Measurements from ENCODE around the gene TEX38. TPM values are rescaled to one million over a fixed set of nuclear protein-coding genes. Genes with fewer than 3 reads are reported as not detected.

Gene TEX38
- total and polyA plus RNA-seq, 10 of the 15 experiments (the other 5 are each of a cell fraction or from before 2014, with no cell fraction given), result 0.07 to 0.32 (median 0.15) TPM; not detected in 7

DNA sequence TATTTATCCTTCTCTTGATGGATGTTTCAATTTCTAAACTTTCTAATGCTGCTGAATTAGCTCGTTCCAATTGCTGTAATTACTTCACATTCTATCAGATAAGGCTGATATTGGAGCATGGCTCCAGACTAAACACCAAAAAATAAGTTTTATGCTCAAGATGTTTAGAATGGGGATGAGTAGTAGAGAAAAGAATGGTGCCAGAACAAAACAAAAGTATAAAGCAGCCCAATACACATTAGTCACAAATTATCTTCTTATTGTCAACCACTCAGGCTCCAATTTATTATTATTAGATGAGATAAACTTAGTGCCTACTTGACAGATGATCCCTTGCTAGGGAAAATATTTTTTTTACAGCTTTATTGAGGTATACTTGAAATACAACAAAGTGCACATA, 25.3 kb upstream of the TEX38 start:
- ChIA-PET POLR2A (no interaction called here), SMC1A (ENCODE audit: uncharacterized antibody, unreplicated experiment) (no interaction called here), CTCF (no interaction called here), RAD21 (ENCODE audit: unreplicated experiment) (no interaction called here)
- TF ChIP-seq MTA2 (IDR thresholded peaks at IDR 0.05; ENCODE audit: low read depth), result no peak
- TF ChIP-seq STAT3 (IDR thresholded peaks at IDR 0.05; ENCODE audit: low read depth, low read length), result no peak
- no peak for TF ChIP-seq ETV6 (conservative IDR thresholded peaks at IDR 0.05 in 1 of 2, IDR thresholded peaks at IDR 0.05 in 1 of 2; ENCODE audit: borderline replicate concordance in 1 of 2, low read depth in 1 of 2)
- TF ChIP-seq, protein P1, sequence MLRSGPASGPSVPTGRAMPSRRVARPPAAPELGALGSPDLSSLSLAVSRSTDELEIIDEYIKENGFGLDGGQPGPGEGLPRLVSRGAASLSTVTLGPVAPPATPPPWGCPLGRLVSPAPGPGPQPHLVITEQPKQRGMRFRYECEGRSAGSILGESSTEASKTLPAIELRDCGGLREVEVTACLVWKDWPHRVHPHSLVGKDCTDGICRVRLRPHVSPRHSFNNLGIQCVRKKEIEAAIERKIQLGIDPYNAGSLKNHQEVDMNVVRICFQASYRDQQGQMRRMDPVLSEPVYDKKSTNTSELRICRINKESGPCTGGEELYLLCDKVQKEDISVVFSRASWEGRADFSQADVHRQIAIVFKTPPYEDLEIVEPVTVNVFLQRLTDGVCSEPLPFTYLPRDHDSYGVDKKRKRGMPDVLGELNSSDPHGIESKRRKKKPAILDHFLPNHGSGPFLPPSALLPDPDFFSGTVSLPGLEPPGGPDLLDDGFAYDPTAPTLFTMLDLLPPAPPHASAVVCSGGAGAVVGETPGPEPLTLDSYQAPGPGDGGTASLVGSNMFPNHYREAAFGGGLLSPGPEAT (IDR thresholded peaks at IDR 0.05; ENCODE audit: low read depth), result no peak
- TF ChIP-seq, protein P2, sequence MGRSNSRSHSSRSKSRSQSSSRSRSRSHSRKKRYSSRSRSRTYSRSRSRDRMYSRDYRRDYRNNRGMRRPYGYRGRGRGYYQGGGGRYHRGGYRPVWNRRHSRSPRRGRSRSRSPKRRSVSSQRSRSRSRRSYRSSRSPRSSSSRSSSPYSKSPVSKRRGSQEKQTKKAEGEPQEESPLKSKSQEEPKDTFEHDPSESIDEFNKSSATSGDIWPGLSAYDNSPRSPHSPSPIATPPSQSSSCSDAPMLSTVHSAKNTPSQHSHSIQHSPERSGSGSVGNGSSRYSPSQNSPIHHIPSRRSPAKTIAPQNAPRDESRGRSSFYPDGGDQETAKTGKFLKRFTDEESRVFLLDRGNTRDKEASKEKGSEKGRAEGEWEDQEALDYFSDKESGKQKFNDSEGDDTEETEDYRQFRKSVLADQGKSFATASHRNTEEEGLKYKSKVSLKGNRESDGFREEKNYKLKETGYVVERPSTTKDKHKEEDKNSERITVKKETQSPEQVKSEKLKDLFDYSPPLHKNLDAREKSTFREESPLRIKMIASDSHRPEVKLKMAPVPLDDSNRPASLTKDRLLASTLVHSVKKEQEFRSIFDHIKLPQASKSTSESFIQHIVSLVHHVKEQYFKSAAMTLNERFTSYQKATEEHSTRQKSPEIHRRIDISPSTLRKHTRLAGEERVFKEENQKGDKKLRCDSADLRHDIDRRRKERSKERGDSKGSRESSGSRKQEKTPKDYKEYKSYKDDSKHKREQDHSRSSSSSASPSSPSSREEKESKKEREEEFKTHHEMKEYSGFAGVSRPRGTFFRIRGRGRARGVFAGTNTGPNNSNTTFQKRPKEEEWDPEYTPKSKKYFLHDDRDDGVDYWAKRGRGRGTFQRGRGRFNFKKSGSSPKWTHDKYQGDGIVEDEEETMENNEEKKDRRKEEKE (IDR thresholded peaks at IDR 0.05), result no peak
- TF ChIP-seq BHLHE40 (IDR thresholded peaks at IDR 0.05; ENCODE audit: borderline replicate concordance in 1 of 2, low read depth in 2 of 2, low read length in 1 of 2), result no peak
- TF ChIP-seq, protein P3, sequence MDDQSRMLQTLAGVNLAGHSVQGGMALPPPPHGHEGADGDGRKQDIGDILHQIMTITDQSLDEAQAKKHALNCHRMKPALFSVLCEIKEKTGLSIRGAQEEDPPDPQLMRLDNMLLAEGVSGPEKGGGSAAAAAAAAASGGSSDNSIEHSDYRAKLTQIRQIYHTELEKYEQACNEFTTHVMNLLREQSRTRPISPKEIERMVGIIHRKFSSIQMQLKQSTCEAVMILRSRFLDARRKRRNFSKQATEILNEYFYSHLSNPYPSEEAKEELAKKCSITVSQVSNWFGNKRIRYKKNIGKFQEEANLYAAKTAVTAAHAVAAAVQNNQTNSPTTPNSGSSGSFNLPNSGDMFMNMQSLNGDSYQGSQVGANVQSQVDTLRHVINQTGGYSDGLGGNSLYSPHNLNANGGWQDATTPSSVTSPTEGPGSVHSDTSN (IDR thresholded peaks at IDR 0.05; ENCODE audit: insufficient replicate concordance, low read depth, low read length), result no peak
- TF ChIP-seq, protein P4, sequence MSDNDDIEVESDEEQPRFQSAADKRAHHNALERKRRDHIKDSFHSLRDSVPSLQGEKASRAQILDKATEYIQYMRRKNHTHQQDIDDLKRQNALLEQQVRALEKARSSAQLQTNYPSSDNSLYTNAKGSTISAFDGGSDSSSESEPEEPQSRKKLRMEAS (IDR thresholded peaks at IDR 0.05; ENCODE audit: low read depth, low read length), result no peak
- TF ChIP-seq HCFC1 (IDR thresholded peaks at IDR 0.05; ENCODE audit: low read length), result no peak
- TF ChIP-seq YY1 (IDR thresholded peaks at IDR 0.05; ENCODE audit: low read depth, low read length), result no peak
- TF ChIP-seq ASH2L (IDR thresholded peaks at IDR 0.05; ENCODE audit: borderline replicate concordance, low read depth), result no peak
- Histone ChIP-seq H3K4me2 (ENCODE audit: control insufficient read depth, insufficient read depth) (no peak overlapping the region), H3K27ac (ENCODE audit: control insufficient read depth, insufficient read depth) (no peak overlapping the region), H3K36me3 (ENCODE audit: control insufficient read depth in 2 of 2, insufficient read depth in 2 of 2, low read length in 1 of 2) (peaks cover 0 to 11% of the 10 kb centered on the region in 2 experiments; a peak in 3 of 4 replicates), H3K27me3 (replicated peaks in 1 of 2; ENCODE audit: control insufficient read depth in 2 of 2, insufficient read depth in 2 of 2, low read length in 1 of 2) (no peaks in the 10 kb centered on the region), H3K79me2 (ENCODE audit: control insufficient read depth, insufficient read depth, low read length) (no peaks in the 10 kb centered on the region), H3K4me1 (ENCODE audit: control insufficient read depth, insufficient read depth, low read length) (no peaks in the 10 kb centered on the region), H3K9ac (ENCODE audit: control insufficient read depth, insufficient read depth, low read length) (no peak overlapping the region), H2AFZ (ENCODE audit: control insufficient read depth, low read depth, low read length) (no peak overlapping the region), H4K20me1 (ENCODE audit: control insufficient read depth, insufficient read depth) (no peaks in the 10 kb centered on the region), H3K9me3 (replicated peaks; ENCODE audit: control insufficient read depth, insufficient read depth, low read length) (peaks cover 2% of the 10 kb centered on the region; the same call in 2 of the 3 replicates), H3K4me3 (no peak overlapping the region)
- intact Hi-C loops (cut with micrococcal nuclease; ENCODE audit: unreplicated experiment) (no loop called here), in situ Hi-C loops (cut with MboI) (no loop called here)
- ATAC-seq (no peak), FAIRE-seq (no peak), DNase-seq (ENCODE audit: low read depth, low spot score) (no peak)
- 100% methylated on average over 1 of the region's 1 CpG for WGBS (ENCODE audit: insufficient coverage, insufficient replicate concordance, low lambda C conversion rate, missing lambda C conversion rate)
- BruUV-seq (replicated peaks), result no TSS peak

Data from GM12878 (cell line).